ENCODE results near the gene GSTO2.
A peak's percentile ranks its signal among the peaks of the same experiment; 100 is the strongest.

GSTO2 gene

DNA sequence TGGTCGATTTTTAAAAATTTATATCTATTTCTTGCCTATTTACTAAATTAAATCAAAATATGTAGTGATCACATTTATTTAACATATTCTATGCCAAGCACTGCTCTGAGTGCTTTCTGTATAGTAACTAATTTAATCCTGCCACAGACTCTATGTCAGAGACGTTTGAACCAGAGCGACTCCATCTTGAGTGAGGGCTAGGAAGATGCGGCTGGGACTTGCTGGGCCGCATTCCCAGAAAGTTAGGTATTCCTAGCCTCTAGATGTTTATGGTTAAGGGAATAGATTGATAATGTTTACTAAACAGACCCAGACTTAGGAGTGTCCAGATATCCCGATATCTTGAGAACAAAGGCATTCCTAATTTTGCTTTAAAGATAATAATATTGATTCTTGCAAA, 17.5 kb upstream of the GSTO2 start:
- H3K36me3 ChIP-seq (ENCODE audit: control insufficient read depth, insufficient read depth, low read length): no peaks in the 10 kb centered on the region
- H3K27me3 ChIP-seq (ENCODE audit: control insufficient read depth, insufficient read depth, low read length): no peaks in the 10 kb centered on the region
- H3K4me1 ChIP-seq: peaks cover 12% of the 10 kb centered on the region
- TF ChIP-seq, protein P1, sequence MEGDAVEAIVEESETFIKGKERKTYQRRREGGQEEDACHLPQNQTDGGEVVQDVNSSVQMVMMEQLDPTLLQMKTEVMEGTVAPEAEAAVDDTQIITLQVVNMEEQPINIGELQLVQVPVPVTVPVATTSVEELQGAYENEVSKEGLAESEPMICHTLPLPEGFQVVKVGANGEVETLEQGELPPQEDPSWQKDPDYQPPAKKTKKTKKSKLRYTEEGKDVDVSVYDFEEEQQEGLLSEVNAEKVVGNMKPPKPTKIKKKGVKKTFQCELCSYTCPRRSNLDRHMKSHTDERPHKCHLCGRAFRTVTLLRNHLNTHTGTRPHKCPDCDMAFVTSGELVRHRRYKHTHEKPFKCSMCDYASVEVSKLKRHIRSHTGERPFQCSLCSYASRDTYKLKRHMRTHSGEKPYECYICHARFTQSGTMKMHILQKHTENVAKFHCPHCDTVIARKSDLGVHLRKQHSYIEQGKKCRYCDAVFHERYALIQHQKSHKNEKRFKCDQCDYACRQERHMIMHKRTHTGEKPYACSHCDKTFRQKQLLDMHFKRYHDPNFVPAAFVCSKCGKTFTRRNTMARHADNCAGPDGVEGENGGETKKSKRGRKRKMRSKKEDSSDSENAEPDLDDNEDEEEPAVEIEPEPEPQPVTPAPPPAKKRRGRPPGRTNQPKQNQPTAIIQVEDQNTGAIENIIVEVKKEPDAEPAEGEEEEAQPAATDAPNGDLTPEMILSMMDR (IDR thresholded peaks at IDR 0.05): no peak
- H3K9ac ChIP-seq: no peak overlapping the region
- H3K9me3 ChIP-seq (ENCODE audit: control insufficient read depth, low read length): no peaks in the 10 kb centered on the region
- H3K27ac ChIP-seq: no peak overlapping the region
- H3K4me2 ChIP-seq (ENCODE audit: low read length): no peak overlapping the region
- no peak overlapping the region for H3K4me3 ChIP-seq (ENCODE audit: low read depth, low read length)
- H3K79me2 ChIP-seq: peaks cover 6% of the 10 kb centered on the region
- no peak overlapping the region for H2AFZ ChIP-seq

DNA sequence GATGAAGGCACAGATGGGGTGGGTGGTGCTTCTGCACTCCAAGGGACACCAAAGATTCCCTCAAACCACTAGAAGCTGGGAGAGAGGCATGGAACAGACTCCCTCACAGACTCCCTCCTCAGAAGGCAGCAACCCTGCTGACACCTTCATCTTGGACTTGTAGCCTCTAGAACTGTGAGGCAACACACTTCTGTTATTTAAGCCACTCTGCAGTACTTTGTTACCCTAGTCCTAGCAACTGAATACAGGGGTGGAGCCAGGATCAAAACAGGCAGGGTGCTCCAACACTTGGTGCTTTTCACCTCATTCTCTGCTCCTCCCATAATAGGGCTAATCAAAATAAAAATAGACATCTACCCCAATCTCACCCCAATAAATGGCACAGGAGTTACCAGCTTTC, 16.6 kb upstream of the GSTO2 start:
- Histone ChIP-seq H3K4me3 (ENCODE audit: low read depth, low read length) (no peak overlapping the region), H3K27ac (no peak overlapping the region)

DNA sequence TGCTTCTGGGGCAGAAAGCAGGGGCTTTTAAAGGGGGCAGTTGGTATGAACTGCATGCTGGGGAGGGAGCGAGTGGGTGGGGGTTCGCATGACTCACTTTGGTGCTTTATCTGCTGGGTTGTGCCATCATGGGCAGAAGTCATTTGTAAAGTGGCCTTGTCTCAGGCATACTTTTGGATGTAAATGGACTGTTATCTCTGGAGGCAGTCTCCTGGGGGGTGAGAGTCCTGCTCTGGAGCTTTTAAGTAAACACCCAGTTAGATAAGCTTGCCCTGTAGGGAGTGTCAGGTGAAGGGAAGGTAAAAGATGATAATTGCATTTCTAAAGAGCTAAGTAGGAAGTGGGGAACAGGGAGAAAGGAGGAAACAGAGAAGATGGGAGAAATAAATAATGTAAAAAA, 15.9 kb upstream of the GSTO2 start:
- Histone ChIP-seq H3K9me3 (ENCODE audit: control insufficient read depth, low read length) (no peaks in the 10 kb centered on the region), H3K4me2 (ENCODE audit: low read length) (no peak overlapping the region), H3K4me1 (peaks cover 15% of the 10 kb centered on the region), H3K27ac (no peak overlapping the region), H3K4me3 (ENCODE audit: low read depth, low read length) (no peak overlapping the region), H3K36me3 (ENCODE audit: control insufficient read depth, insufficient read depth, low read length) (no peaks in the 10 kb centered on the region), H3K9ac (no peak overlapping the region), H3K27me3 (ENCODE audit: control insufficient read depth, insufficient read depth, low read length) (no peaks in the 10 kb centered on the region), H3K79me2 (peaks cover 6% of the 10 kb centered on the region), H2AFZ (no peak overlapping the region)
- TF ChIP-seq, protein P1 (IDR thresholded peaks at IDR 0.05): no peak

More for the DNA sequence above, 16.6 kb upstream of the GSTO2 start:
- H3K27me3 ChIP-seq (ENCODE audit: control insufficient read depth, insufficient read depth, low read length): no peaks in the 10 kb centered on the region
- no peak overlapping the region for H3K4me2 ChIP-seq (ENCODE audit: low read length)
- peaks cover 6% of the 10 kb centered on the region for H3K79me2 ChIP-seq
- no peaks in the 10 kb centered on the region for H3K36me3 ChIP-seq (ENCODE audit: control insufficient read depth, insufficient read depth, low read length)
- peaks cover 12% of the 10 kb centered on the region for H3K4me1 ChIP-seq
- no peaks in the 10 kb centered on the region for H3K9me3 ChIP-seq (ENCODE audit: control insufficient read depth, low read length)
- H3K9ac ChIP-seq: no peak overlapping the region
- no peak overlapping the region for H2AFZ ChIP-seq
- TF ChIP-seq, protein P1 (IDR thresholded peaks at IDR 0.05): no peak

DNA sequence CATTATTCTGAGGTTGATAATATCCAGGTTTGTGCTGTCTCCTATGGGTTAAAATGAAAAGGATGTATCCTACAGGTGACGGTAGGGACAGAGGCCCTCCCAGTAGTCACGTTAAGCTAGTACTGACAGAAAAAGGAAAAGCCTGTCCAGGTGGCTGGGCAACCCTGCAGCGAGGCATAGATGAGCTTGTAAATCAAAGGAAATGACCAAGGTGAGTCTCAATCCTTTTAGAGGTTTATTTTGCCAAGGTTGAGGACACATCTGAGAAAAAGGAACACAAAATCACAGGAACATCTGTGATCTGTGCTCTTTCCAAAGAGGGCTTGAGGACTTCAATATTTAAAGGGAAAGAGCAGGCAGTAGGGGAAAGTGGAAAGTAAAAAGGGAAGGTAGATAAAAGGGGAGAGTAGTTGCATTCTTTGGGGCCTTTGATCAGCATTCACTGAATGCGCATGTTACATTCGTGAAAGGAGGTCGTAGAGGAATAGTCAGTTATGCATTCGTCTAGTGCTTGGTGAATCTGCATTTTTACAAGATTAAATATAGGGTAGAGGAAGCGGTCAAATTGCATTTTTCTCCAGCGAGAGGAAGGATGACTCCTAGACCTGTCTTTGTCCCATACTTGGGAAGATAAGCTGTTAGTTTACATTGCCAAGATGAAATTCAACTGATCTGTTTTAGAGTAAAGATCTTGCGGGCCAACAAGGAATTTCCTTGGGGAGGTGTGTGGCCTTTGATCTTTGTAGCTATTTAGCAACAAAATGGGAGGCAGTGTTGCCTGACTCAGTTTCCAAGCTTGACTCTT, 15.2 kb upstream of the GSTO2 start:
- Histone ChIP-seq H3K4me3 (ENCODE audit: low read depth, low read length) (peak overlapping the region; percentile 83), H3K27me3 (ENCODE audit: control insufficient read depth, insufficient read depth, low read length) (no peaks in the 10 kb centered on the region), H3K9ac (no peak overlapping the region), H3K9me3 (ENCODE audit: control insufficient read depth, low read length) (no peaks in the 10 kb centered on the region), H2AFZ (peak overlapping the region; percentile 98), H3K4me1 (peaks cover 20% of the 10 kb centered on the region), H3K79me2 (peaks cover 6% of the 10 kb centered on the region), H3K27ac (peak overlapping the region; percentile 90), H3K4me2 (ENCODE audit: low read length) (peak overlapping the region; percentile 85), H3K36me3 (ENCODE audit: control insufficient read depth, insufficient read depth, low read length) (no peaks in the 10 kb centered on the region)
- TF ChIP-seq, protein P1 (IDR thresholded peaks at IDR 0.05): no peak
